NCI-H128 (cell line): Measurements from ENCODE around the gene DNLZ.
A peak's percentile ranks its signal among the peaks of the same experiment; 100 is the strongest.
"Not testable (repeated sequence)": the region's sequence is repeated elsewhere in the genome, so short reads cannot be mapped to it uniquely, and the experiment has no call there.

Source experiments
- DNase-seq: peaks from one replicate; lab custom pipeline; 2025; ENCODE audit not compliant: unreplicated experiment; lab: John Stamatoyannopoulos, UW

The DNLZ gene

GRCh38 chr9:136363106-136363948 lies at the start of gene DNLZ:
TSS of gene DNLZ (minus strand) at chr9:136363744. CDS start at chr9:136363714, 30 bp downstream.
- DNase-seq = peak; percentile 85

- no peak for DNase-seq
Measured at GRCh38 chr9:136412962-136413361, 49.4 kb upstream of the DNLZ start.

- DNase-seq = no peak
Measured at GRCh38 chr9:136411378-136411777, 47.8 kb upstream of the DNLZ start.

- peak; percentile 65 for DNase-seq
Measured at GRCh38 chr9:136410500-136411287, 47.1 kb upstream of the DNLZ start, which contains the start of the genes ENTR1 and PMPCA. TSS of gene ENTR1 (minus strand) at chr9:136410614. CDS start at chr9:136410397, 217 bp downstream. TSS of gene PMPCA (plus strand) at chr9:136410658. CDS start at chr9:136410669, 11 bp downstream.

- DNase-seq = no peak
Measured at GRCh38 chr9:136409557-136410455, 46.3 kb upstream of the DNLZ start.

GRCh38 chr9:136407911-136408310 lies 44.4 kb upstream of the DNLZ start:
- no peak for DNase-seq

GRCh38 chr9:136407061-136407460 lies 43.5 kb upstream of the DNLZ start:
- not testable (repeated sequence) for DNase-seq

GRCh38 chr9:136405904-136406303 lies 42.4 kb upstream of the DNLZ start:
- DNase-seq = not testable (repeated sequence)

GRCh38 chr9:136405481-136405880 lies 41.9 kb upstream of the DNLZ start:
- no peak for DNase-seq

- no peak for DNase-seq
Measured at GRCh38 chr9:136404801-136405136, 41.2 kb upstream of the DNLZ start.

GRCh38 chr9:136403915-136404800 lies 40.6 kb upstream of the DNLZ start:
- DNase-seq = no peak

GRCh38 chr9:136403538-136403914 lies 40.0 kb upstream of the DNLZ start:
- no peak for DNase-seq

GRCh38 chr9:136402067-136402466 lies 38.5 kb upstream of the DNLZ start:
- no peak for DNase-seq

- no peak for DNase-seq
Measured at GRCh38 chr9:136401173-136401922, 37.8 kb upstream of the DNLZ start.

- DNase-seq = peak; percentile 67
Measured at GRCh38 chr9:136400038-136400834, 36.7 kb upstream of the DNLZ start, which contains the start of gene SNAPC4. TSS of gene SNAPC4 (minus strand) at chr9:136400170. CDS start at chr9:136398428, 1,742 bp downstream.

- no peak for DNase-seq
Measured at GRCh38 chr9:136399176-136400037, 35.9 kb upstream of the DNLZ start.

GRCh38 chr9:136398286-136398685 lies 34.7 kb upstream of the DNLZ start:
- DNase-seq = no peak
